ENCODE data around the gene LAMA2. TPM values are rescaled to one million over a fixed set of nuclear protein-coding genes. Genes with fewer than 3 reads are reported as not detected.

Gene LAMA2
- total and polyA plus RNA-seq, 2 of the 8 experiments (the other 6 are each of a cell fraction or from before 2014, with no cell fraction given): 1.3 to 3.8 TPM

DNA sequence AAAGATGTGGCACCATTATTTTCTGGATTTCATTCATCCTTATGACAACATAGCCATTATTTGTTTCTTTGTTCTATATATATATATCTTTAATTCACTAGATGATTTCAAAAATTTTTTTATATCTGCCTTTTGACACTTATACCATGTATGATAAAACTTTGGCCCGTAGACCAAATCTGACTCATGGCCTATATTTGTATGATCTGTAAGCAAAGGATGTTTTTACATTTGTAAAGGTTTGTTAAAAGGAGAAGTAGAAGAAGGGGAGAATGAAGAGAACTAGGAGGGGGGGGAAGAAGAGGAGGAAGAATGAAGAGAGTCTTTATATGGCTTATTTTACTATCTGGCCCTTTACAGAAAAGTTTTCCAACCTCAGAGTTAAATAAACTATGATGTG, 279.7 kb downstream of the LAMA2 start (continued):
- TF ChIP-seq, protein P1, sequence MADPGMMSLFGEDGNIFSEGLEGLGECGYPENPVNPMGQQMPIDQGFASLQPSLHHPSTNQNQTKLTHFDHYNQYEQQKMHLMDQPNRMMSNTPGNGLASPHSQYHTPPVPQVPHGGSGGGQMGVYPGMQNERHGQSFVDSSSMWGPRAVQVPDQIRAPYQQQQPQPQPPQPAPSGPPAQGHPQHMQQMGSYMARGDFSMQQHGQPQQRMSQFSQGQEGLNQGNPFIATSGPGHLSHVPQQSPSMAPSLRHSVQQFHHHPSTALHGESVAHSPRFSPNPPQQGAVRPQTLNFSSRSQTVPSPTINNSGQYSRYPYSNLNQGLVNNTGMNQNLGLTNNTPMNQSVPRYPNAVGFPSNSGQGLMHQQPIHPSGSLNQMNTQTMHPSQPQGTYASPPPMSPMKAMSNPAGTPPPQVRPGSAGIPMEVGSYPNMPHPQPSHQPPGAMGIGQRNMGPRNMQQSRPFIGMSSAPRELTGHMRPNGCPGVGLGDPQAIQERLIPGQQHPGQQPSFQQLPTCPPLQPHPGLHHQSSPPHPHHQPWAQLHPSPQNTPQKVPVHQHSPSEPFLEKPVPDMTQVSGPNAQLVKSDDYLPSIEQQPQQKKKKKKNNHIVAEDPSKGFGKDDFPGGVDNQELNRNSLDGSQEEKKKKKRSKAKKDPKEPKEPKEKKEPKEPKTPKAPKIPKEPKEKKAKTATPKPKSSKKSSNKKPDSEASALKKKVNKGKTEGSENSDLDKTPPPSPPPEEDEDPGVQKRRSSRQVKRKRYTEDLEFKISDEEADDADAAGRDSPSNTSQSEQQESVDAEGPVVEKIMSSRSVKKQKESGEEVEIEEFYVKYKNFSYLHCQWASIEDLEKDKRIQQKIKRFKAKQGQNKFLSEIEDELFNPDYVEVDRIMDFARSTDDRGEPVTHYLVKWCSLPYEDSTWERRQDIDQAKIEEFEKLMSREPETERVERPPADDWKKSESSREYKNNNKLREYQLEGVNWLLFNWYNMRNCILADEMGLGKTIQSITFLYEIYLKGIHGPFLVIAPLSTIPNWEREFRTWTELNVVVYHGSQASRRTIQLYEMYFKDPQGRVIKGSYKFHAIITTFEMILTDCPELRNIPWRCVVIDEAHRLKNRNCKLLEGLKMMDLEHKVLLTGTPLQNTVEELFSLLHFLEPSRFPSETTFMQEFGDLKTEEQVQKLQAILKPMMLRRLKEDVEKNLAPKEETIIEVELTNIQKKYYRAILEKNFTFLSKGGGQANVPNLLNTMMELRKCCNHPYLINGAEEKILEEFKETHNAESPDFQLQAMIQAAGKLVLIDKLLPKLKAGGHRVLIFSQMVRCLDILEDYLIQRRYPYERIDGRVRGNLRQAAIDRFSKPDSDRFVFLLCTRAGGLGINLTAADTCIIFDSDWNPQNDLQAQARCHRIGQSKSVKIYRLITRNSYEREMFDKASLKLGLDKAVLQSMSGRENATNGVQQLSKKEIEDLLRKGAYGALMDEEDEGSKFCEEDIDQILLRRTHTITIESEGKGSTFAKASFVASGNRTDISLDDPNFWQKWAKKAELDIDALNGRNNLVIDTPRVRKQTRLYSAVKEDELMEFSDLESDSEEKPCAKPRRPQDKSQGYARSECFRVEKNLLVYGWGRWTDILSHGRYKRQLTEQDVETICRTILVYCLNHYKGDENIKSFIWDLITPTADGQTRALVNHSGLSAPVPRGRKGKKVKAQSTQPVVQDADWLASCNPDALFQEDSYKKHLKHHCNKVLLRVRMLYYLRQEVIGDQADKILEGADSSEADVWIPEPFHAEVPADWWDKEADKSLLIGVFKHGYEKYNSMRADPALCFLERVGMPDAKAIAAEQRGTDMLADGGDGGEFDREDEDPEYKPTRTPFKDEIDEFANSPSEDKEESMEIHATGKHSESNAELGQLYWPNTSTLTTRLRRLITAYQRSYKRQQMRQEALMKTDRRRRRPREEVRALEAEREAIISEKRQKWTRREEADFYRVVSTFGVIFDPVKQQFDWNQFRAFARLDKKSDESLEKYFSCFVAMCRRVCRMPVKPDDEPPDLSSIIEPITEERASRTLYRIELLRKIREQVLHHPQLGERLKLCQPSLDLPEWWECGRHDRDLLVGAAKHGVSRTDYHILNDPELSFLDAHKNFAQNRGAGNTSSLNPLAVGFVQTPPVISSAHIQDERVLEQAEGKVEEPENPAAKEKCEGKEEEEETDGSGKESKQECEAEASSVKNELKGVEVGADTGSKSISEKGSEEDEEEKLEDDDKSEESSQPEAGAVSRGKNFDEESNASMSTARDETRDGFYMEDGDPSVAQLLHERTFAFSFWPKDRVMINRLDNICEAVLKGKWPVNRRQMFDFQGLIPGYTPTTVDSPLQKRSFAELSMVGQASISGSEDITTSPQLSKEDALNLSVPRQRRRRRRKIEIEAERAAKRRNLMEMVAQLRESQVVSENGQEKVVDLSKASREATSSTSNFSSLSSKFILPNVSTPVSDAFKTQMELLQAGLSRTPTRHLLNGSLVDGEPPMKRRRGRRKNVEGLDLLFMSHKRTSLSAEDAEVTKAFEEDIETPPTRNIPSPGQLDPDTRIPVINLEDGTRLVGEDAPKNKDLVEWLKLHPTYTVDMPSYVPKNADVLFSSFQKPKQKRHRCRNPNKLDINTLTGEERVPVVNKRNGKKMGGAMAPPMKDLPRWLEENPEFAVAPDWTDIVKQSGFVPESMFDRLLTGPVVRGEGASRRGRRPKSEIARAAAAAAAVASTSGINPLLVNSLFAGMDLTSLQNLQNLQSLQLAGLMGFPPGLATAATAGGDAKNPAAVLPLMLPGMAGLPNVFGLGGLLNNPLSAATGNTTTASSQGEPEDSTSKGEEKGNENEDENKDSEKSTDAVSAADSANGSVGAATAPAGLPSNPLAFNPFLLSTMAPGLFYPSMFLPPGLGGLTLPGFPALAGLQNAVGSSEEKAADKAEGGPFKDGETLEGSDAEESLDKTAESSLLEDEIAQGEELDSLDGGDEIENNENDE (IDR thresholded peaks at IDR 0.05; ENCODE audit: insufficient replicate concordance, low read length): no peak
- TF ChIP-seq HDAC6 (IDR thresholded peaks at IDR 0.05; ENCODE audit: low read depth, low read length): no peak
- TF ChIP-seq SRF (IDR thresholded peaks at IDR 0.05; ENCODE audit: low read depth, low read length): no peak
- no peak for TF ChIP-seq CREB1 (IDR thresholded peaks at IDR 0.05)
- no peak for TF ChIP-seq BCL11A (IDR thresholded peaks at IDR 0.05; ENCODE audit: low read depth in 2 of 2, low read length in 2 of 2)
- no peak for TF ChIP-seq SAP30 (IDR thresholded peaks at IDR 0.05; ENCODE audit: insufficient read depth, insufficient replicate concordance, low read length)
- no peak for TF ChIP-seq FOSL1 (IDR thresholded peaks at IDR 0.05; ENCODE audit: insufficient read depth, low read depth, low read length)
- TF ChIP-seq, protein P2, sequence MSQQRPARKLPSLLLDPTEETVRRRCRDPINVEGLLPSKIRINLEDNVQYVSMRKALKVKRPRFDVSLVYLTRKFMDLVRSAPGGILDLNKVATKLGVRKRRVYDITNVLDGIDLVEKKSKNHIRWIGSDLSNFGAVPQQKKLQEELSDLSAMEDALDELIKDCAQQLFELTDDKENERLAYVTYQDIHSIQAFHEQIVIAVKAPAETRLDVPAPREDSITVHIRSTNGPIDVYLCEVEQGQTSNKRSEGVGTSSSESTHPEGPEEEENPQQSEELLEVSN (IDR thresholded peaks at IDR 0.05): no peak
- no peak for TF ChIP-seq SIX5 (IDR thresholded peaks at IDR 0.05; ENCODE audit: low read depth, low read length)
- TF ChIP-seq JUND (IDR thresholded peaks at IDR 0.05; ENCODE audit: low read length): no peak
- TF ChIP-seq PHF8 (conservative IDR thresholded peaks at IDR 0.05; ENCODE audit: low read depth, low read length): no peak
